Panc1 (cell line): ENCODE results near the gene ZDHHC14.

Experiments
- CTCF ChIP-seq: fragments of 450-650 bp; IDR thresholded peaks from 2 replicates; pipeline ENCODE4 v1.5.1; 2017; ENCODE audit warnings: mild to moderate bottlenecking
- POLR2AphosphoS5 ChIP-seq: IDR thresholded peaks from 2 replicates; pipeline ENCODE4 v1.6.1; 2012; ENCODE audit warnings: mild to moderate bottlenecking, low read depth, low read length, moderate library complexity
- REST ChIP-seq, 2 experiments: IDR thresholded peaks; 2 replicates each; pipeline ENCODE4 v1.6.1; 2011 to 2012; ENCODE audit warnings: low read depth in 2 of 2, control low read depth in 1 of 2, low read length in 1 of 2, mild to moderate bottlenecking in 1 of 2, moderate library complexity in 1 of 2; ENCODE audit not compliant: insufficient read depth in 1 of 2
- SIN3A ChIP-seq: IDR thresholded peaks from 2 replicates; pipeline ENCODE4 v1.6.1; 2012; ENCODE audit warnings: low read depth, mild to moderate bottlenecking, low read length, moderate library complexity, borderline replicate concordance; ENCODE audit not compliant: insufficient read depth

- TF ChIP-seq CTCF = no peak
- no peak for TF ChIP-seq SIN3A
- TF ChIP-seq POLR2AphosphoS5 = no peak
- TF ChIP-seq REST (IDR thresholded peaks at IDR 0.05; ENCODE audit: insufficient read depth in 1 of 2, low read depth in 2 of 2, low read length in 1 of 2) = no peak
Measured at GRCh38 chr6:157584036-157584435, 203.0 kb downstream of the ZDHHC14 start.
